WTC11 (cell line): ENCODE results near the gene RABL3.

ENCODE experiments used
- ELF4 ChIP-seq: sonication (generic); formaldehyde crosslinking; IDR thresholded peaks from 2 replicates; pipeline ENCODE4 v1.8.1; 2022; ENCODE audit warnings: low read depth, mild to moderate bottlenecking, moderate library complexity, missing genetic modification reagents
- NFYB ChIP-seq: sonication (generic); formaldehyde crosslinking; conservative IDR thresholded peaks from 2 replicates; pipeline ENCODE4 v1.8.0; 2022; ENCODE audit warnings: low read depth, missing genetic modification reagents
- SP1 ChIP-seq: sonication (generic); formaldehyde crosslinking; conservative IDR thresholded peaks from 2 replicates; pipeline ENCODE4 v1.8.1; 2022; ENCODE audit warnings: missing genetic modification reagents
- ZNF416 ChIP-seq: fragments of 250-450 bp; sonication (Bioruptor Pico); IDR thresholded peaks from 2 replicates; pipeline ENCODE4 v1.9.0; 2021; ENCODE audit warnings: mild to moderate bottlenecking, inconsistent platforms
- TF ChIP-seq, protein P1 (sequence below): sonication (generic); formaldehyde crosslinking; IDR thresholded peaks from 2 replicates; pipeline ENCODE4 v1.8.1; 2023; ENCODE audit warnings: mild to moderate bottlenecking, missing genetic modification reagents
- TF ChIP-seq, protein P2 (sequence below): fragments of 200-600 bp; IDR thresholded peaks from 2 replicates; pipeline ENCODE4 v1.8.0; 2022; ENCODE audit warnings: antibody characterized with exemption
- TF ChIP-seq, protein P3 (sequence below): sonication (generic); formaldehyde crosslinking; IDR thresholded peaks from 2 replicates; pipeline ENCODE4 v1.8.0; 2023; ENCODE audit warnings: missing genetic modification reagents

DNA sequence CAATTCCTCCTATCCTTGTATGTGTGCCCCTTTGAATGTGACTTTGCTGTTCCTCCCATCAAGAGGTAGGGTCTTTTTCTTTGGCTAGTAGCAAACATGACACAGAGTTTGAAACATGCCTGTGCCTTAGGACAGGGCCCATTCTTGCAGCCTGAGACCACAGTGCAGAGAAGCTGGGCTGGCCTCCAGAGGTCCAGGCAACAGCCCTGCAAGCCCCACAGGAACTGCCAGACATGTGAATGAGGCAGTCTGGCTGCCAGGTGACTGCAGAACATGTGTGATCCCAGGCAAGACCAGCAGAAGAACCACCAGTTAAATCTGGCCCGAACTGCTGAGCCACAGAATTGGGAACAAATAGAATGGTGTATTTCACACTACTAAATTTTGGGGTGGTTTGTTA lies 59.1 kb downstream of the RABL3 start:
- TF ChIP-seq ZNF416 (CRISPR knock-in tag) = no peak
- TF ChIP-seq, protein P1, sequence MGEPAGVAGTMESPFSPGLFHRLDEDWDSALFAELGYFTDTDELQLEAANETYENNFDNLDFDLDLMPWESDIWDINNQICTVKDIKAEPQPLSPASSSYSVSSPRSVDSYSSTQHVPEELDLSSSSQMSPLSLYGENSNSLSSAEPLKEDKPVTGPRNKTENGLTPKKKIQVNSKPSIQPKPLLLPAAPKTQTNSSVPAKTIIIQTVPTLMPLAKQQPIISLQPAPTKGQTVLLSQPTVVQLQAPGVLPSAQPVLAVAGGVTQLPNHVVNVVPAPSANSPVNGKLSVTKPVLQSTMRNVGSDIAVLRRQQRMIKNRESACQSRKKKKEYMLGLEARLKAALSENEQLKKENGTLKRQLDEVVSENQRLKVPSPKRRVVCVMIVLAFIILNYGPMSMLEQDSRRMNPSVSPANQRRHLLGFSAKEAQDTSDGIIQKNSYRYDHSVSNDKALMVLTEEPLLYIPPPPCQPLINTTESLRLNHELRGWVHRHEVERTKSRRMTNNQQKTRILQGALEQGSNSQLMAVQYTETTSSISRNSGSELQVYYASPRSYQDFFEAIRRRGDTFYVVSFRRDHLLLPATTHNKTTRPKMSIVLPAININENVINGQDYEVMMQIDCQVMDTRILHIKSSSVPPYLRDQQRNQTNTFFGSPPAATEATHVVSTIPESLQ (CRISPR knock-in tag) = no peak
- TF ChIP-seq, protein P2, sequence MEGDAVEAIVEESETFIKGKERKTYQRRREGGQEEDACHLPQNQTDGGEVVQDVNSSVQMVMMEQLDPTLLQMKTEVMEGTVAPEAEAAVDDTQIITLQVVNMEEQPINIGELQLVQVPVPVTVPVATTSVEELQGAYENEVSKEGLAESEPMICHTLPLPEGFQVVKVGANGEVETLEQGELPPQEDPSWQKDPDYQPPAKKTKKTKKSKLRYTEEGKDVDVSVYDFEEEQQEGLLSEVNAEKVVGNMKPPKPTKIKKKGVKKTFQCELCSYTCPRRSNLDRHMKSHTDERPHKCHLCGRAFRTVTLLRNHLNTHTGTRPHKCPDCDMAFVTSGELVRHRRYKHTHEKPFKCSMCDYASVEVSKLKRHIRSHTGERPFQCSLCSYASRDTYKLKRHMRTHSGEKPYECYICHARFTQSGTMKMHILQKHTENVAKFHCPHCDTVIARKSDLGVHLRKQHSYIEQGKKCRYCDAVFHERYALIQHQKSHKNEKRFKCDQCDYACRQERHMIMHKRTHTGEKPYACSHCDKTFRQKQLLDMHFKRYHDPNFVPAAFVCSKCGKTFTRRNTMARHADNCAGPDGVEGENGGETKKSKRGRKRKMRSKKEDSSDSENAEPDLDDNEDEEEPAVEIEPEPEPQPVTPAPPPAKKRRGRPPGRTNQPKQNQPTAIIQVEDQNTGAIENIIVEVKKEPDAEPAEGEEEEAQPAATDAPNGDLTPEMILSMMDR = no peak
- TF ChIP-seq, protein P3, sequence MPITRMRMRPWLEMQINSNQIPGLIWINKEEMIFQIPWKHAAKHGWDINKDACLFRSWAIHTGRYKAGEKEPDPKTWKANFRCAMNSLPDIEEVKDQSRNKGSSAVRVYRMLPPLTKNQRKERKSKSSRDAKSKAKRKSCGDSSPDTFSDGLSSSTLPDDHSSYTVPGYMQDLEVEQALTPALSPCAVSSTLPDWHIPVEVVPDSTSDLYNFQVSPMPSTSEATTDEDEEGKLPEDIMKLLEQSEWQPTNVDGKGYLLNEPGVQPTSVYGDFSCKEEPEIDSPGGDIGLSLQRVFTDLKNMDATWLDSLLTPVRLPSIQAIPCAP (CRISPR knock-in tag) = no peak
- no peak for TF ChIP-seq NFYB (CRISPR knock-in tag)
- TF ChIP-seq ELF4 (CRISPR knock-in tag) = no peak
- TF ChIP-seq SP1 (CRISPR knock-in tag) = no peak
